GM21529 (cell line): Measurements from ENCODE around the gene SPIN4.
"Not testable (repeated sequence)": the region's sequence is repeated elsewhere in the genome, so short reads cannot be mapped to it uniquely, and the experiment has no call there.

Experiments used
- ATAC-seq: cut with Tn5 transposase; IDR thresholded peaks from one replicate; pipeline ENCODE4 v1.9.1; 2021; ENCODE audit not compliant: unreplicated experiment

The SPIN4 gene

DNA sequence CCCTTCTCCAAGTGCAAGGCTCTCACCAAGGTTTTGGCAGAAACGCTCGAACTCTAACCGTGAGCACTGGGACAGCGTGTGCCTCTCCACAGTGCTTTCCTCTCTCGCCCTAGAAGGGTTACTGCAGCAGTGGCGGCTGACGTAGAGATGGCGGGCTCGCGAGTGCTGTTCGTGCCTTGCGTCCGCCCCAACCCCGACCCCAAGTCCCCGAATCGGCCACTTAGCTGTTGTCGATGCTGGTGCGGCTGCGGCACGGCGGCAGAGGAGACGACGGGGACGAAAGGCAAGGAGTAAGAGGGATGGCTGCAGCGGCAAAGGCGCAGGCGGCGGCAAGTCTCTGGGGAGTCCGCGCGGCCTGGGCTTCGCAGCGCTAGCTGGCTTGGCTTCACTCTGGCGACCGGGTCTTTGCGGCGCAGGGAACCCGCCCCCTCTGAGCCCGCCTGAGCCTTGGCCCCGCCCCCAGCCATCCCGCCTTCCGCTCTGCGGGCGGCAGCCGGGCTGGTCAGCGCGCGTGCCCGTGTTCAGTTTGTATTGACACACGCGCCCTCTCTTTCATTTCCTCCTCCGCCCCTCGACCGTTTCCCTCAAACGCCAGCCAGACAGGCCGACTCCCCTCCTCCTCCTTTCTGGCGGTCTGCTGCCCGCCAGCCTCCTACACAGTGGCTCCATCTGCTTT lies at the start of gene SPIN4:
Gene SPIN4, minus strand, starts transcription at position 392 of the 676 bp plus-strand sequence. CDS start 513 bp downstream, outside the sequence.
- ATAC-seq: peak; percentile 86

DNA sequence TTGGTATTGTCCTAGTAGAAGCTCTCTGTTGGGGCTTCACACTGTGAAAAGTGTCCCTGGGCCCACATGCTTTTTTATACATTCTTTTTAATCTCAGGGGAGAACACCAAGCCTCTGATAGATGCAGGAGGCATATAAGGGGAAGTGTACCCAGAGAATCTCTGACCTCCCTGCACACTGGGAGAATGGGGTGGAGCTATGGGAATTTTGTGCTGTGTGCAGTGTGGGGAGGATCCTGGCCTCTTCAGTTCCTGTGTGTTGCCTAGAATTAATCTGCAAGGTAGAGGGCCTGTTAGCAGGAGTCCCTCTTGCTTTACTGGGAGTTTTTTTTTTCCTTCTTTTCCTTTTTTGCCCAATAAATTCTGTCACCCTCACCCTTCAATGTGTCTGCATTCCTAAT lies 49.2 kb upstream of the SPIN4 start:
- ATAC-seq: no peak

DNA sequence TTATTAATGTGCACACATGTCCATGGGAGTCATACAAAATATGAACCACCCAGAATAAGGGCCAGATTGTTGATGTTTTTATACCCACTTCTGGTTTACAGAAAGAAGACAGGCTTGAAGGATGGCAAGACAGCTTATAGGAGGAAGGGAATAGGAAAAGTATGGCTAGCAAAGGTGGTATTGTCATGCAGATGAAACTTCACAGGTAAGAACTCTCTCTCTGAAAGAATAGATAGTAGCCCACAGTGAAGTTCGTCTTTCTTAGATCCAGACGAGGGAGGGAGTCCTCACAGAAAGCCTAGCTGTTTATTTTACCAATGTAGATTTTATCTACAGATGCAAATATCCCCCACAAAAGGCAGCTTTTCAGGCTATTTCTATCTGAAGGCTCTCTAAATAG lies 43.7 kb upstream of the SPIN4 start:
- ATAC-seq: no peak

DNA sequence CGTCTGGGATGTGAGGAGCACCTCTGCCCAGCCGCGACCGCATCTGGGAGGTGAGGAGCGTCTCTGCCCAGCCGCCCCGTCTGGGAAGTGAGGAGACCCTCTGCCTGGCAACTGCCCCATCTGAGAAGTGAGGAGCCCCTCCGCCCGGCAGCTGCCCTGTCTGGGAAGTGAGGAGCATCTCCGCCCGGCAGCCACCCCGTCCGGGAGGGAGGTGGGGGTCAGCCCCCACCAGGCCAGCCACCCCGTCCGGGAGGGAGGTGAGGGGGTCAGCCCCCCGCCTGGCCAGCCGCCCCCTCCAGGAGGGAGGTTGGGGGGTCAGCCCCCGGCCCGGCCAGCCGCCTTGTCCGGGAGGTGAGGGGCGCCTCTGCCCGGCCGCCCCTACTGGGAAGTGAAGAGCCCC lies 42.0 kb upstream of the SPIN4 start:
- ATAC-seq: not testable (repeated sequence)

DNA sequence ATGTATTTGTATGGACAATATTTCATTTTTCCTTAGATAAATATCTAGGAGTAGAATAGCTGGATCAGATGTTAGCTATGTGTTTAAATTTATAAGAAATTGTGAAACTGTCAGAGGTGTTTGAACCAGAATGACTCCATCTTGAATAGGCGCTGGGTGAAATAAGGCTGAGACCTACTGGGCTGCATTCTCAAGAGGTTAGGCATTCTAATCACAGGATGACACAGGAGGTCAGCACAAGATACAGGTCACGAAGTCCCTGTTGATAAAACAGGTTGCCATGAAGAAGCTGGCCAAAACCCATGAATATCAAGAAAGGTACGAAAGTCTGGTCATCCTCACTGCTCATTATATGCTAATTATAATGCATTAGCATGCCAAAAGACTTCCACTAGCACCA lies 36.3 kb upstream of the SPIN4 start:
- ATAC-seq: no peak

DNA sequence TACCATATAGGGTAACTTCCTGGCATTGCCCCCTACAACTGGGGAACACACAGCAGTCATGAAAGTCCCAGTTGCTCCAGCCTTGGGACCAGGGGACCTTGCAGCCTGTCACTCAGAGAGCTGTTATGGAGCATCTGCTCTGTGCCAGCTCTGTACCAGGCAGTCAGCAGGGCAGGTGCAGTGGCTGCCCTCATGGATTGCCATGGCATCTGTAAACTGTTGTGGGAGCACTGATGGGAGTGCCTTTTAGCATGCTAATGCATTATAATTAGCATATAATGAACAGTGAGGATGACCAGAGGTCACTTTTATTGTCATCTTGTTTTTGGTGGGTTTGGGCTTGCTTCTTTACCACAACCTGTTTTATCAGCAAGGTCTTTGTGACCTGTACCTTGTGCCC lies 33.1 kb upstream of the SPIN4 start:
- ATAC-seq: not testable (repeated sequence)

GRCh38 chrX:63373012-63373411 lies 21.9 kb upstream of the SPIN4 start:
- ATAC-seq: not testable (repeated sequence)

GRCh38 chrX:63367699-63368098 lies 16.6 kb upstream of the SPIN4 start:
- not testable (repeated sequence) for ATAC-seq

DNA sequence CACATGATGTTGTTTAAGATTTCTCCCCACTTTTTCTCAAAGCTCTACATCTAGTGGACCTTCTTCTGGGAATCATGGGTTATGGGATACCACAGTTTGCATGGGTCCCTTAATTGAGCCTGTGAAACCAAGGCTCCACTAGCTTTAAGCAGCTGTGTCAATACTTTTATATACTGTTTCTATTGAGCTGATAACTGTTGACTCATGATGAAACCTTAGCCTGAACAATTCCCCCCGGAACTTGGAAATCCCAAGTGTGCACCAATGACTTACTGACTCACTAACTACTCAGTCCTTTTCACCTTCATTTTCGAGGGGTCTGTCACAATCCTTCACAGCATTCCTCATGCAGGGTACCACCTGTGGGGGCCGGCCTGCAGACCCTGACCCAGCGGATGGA lies 12.7 kb upstream of the SPIN4 start:
- ATAC-seq: no peak

- ATAC-seq: no peak
Observed at GRCh38 chrX:63361494-63361893, 10.4 kb upstream of the SPIN4 start.

DNA sequence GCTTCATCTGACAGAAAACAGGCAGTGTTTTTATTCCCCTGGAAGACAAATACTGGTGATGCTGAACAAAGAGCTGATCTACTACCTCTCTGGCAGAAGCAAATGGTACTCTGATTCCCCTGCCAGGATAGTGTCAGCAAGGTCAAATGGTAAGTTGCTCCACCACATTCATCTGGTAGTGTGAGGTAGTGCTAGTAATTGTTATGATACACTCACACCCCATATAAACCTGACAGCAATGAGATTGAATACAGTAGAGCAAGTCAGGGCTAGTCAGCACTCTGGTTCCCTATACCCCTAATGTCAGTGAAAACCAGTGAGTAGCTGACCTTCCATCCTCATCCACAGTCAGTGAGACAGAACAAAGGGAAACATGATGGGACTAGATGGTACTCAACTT lies 3.4 kb upstream of the SPIN4 start:
- ATAC-seq: no peak

- peak; percentile 47 for ATAC-seq
Observed at GRCh38 chrX:63350465-63350877, 661 bp downstream of the SPIN4 start.

DNA sequence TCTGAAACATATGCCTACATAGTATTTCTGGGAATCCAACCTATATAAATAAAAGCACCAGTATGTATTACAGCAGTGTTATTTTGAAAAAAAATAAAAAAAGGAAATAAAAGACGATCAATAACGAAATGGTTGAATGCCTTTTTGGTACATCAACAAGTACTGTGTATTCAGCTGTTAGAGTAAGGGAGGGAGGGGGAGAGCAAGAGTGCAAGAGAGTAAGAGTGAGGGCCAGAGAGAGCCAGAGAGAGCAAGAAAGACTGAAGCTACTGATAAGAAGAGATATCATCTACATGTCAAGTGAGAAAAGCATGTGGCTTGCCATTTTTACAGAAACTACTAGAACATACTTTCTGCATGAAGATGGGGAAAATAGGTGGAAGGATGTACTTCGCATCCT lies 1.8 kb downstream of the SPIN4 start:
- ATAC-seq: no peak

- no peak for ATAC-seq
Observed at GRCh38 chrX:63330681-63331080, 20.5 kb downstream of the SPIN4 start.

GRCh38 chrX:63327788-63328187 lies 23.3 kb downstream of the SPIN4 start:
- ATAC-seq: no peak

GRCh38 chrX:63299596-63299995 lies 51.5 kb downstream of the SPIN4 start:
- no peak for ATAC-seq
